ENCODE results near the gene KIF27.

DNA sequence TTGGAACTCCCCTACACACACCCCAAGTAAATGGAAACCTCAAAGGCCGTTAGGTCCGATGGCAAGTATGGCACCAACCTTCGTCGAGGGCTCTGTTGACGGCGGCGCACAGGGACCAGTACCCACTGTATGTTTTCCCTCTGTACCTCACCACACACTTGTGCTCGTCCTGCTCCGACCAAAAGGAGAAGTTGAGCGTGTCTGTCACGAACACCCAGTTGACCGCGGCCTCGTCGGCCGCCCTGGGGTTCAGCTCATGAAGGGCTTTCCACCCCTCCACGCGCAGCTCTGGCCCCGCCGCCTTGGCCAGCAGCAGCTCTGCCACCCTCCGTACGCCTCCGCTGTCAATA lies 34.8 kb upstream of the KIF27 start:
- TF ChIP-seq CTCF (IDR thresholded peaks at IDR 0.05; ENCODE audit: low read length) (no peak), EZH2 (IDR thresholded peaks at IDR 0.05; ENCODE audit: borderline replicate concordance, low read length) (no peak)

Data from OCI-LY1 (cell line).